ENCODE measurements around the gene MAP1LC3C.

GRCh38 chr1:241957692-241958494 is 41.0 kb downstream of the MAP1LC3C start, which contains the start of gene BECN2:
- TF ChIP-seq EZH2phosphoT487 (IDR thresholded peaks at IDR 0.05; ENCODE audit: low read depth, severe bottlenecking, unreplicated experiment) (no peak), CTCF (IDR thresholded peaks at IDR 0.05; ENCODE audit: poor library complexity) (no peak), EZH2 (IDR thresholded peaks at IDR 0.05; ENCODE audit: borderline replicate concordance) (no peak)

Data from hepatocyte (in vitro differentiated cells).